ENCODE measurements around the gene PLA2G10.
"Not testable (repeated sequence)": the region's sequence is repeated elsewhere in the genome, so short reads cannot be mapped to it uniquely, and the experiment has no call there.

DNA sequence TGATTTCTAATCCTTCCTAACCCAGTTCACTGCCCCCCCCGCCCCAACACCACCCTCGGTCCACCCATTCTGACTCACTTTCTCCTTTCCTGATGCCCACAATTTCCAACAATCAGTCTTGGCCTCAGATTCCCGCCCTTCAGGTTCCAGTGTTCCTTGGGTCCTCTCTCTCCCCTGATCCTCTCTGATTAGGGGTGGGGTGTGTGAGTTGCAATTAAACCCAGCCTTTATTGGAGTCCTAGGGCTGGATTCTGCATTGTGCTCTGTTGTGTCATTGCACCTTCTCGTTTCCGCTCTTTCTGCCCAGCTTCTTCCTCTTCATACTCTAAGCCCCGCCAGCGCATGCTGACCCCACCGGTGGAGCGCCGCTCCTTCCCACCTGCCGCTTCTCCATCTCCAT is 8.6 kb upstream of the PLA2G10 start:
- not testable (repeated sequence) for TF ChIP-seq POLR2A (IDR thresholded peaks at IDR 0.05)
- TF ChIP-seq, protein P1, sequence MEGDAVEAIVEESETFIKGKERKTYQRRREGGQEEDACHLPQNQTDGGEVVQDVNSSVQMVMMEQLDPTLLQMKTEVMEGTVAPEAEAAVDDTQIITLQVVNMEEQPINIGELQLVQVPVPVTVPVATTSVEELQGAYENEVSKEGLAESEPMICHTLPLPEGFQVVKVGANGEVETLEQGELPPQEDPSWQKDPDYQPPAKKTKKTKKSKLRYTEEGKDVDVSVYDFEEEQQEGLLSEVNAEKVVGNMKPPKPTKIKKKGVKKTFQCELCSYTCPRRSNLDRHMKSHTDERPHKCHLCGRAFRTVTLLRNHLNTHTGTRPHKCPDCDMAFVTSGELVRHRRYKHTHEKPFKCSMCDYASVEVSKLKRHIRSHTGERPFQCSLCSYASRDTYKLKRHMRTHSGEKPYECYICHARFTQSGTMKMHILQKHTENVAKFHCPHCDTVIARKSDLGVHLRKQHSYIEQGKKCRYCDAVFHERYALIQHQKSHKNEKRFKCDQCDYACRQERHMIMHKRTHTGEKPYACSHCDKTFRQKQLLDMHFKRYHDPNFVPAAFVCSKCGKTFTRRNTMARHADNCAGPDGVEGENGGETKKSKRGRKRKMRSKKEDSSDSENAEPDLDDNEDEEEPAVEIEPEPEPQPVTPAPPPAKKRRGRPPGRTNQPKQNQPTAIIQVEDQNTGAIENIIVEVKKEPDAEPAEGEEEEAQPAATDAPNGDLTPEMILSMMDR (IDR thresholded peaks at IDR 0.05): not testable (repeated sequence)
